Smooth muscle cell (in vitro differentiated cells): Measurements from ENCODE around the gene CORO6. TPM values are rescaled to one million over a fixed set of nuclear protein-coding genes. Genes with fewer than 3 reads are reported as not detected.

Source experiments
- DNase-seq: peaks from one replicate; lab custom pipeline; 2025; ENCODE audit not compliant: unreplicated experiment; lab: John Stamatoyannopoulos, UW
- H2AFZ ChIP-seq: fragments of 200-600 bp; sonication (generic); 2 replicates; pipeline ENCODE4 v1.6.0; 2016; ENCODE audit warnings: antibody characterized with exemption, low read depth, mild to moderate bottlenecking
- H3F3A ChIP-seq: fragments of 200-600 bp; sonication (generic); 2 replicates; pipeline ENCODE4 v1.6.0; 2017; ENCODE audit warnings: antibody characterized with exemption, low read depth
- H3K27ac ChIP-seq: fragments of 200-600 bp; sonication (generic); 2 replicates; pipeline ENCODE4 v1.5.1; 2016; ENCODE audit warnings: low read depth, mild to moderate bottlenecking
- H3K27me3 ChIP-seq: fragments of 200-600 bp; sonication (generic); 2 replicates; pipeline ENCODE4 v1.6.1; 2016; ENCODE audit warnings: low read depth, mild to moderate bottlenecking
- H3K36me3 ChIP-seq: fragments of 200-600 bp; sonication (generic); 2 replicates; pipeline ENCODE4 v1.5.1; 2016; ENCODE audit warnings: low read depth
- H3K4me1 ChIP-seq: fragments of 200-600 bp; sonication (generic); 2 replicates; pipeline ENCODE4 v1.5.1; 2016; ENCODE audit warnings: low read depth
- H3K4me2 ChIP-seq: fragments of 200-600 bp; sonication (generic); 2 replicates; pipeline ENCODE4 v1.6.0; 2016; ENCODE audit warnings: mild to moderate bottlenecking
- H3K4me3 ChIP-seq: fragments of 200-600 bp; sonication (generic); 2 replicates; pipeline ENCODE4 v1.5.1; 2016; ENCODE audit warnings: mild to moderate bottlenecking
- H3K79me2 ChIP-seq: fragments of 200-600 bp; sonication (generic); 2 replicates; pipeline ENCODE4 v1.6.0; 2016; ENCODE audit warnings: low read depth, mild to moderate bottlenecking
- H3K9ac ChIP-seq: fragments of 200-600 bp; sonication (generic); 2 replicates; pipeline ENCODE4 v1.6.0; 2016; ENCODE audit warnings: low read depth
- H3K9me3 ChIP-seq: fragments of 200-600 bp; sonication (generic); replicated peaks from 2 replicates; pipeline ENCODE4 v1.5.1; 2016; ENCODE audit warnings: low read depth
- H4K20me1 ChIP-seq: fragments of 200-600 bp; sonication (generic); 2 replicates; pipeline ENCODE4 v1.6.0; 2016; ENCODE audit warnings: low read depth
- CTCF ChIP-seq: fragments of 200-600 bp; sonication (generic); IDR thresholded peaks from 2 replicates; pipeline ENCODE4 v1.5.1; 2017; ENCODE audit warnings: borderline replicate concordance, mild to moderate bottlenecking, antibody characterized with exemption; ENCODE audit not compliant: insufficient read depth, poor library complexity, severe bottlenecking
- WGBS: methylation state at CpG from one replicate; pipeline ENCODE4 v1.1.7; 2016; ENCODE audit warnings: low lambda C conversion rate; 5-methylcytosine and 5-hydroxymethylcytosine counted together
- polyA plus RNA-seq: library from polyadenylated mRNA; unstranded; fragments of >200 nt; fragmentation: Nextera tagmentation; extraction: Ambion mirVana; gene quantifications from 2 replicates; pipeline ENCODE4 v1.2.1, GENCODE V29; 2016
- total RNA-seq: library from RNA; depleted of rRNA; stranded (reverse); fragments of >200 nt; gene quantifications from 2 replicates; pipeline ENCODE4 v1.2.3, GENCODE V29; 2014

CORO6 gene
- total and polyA plus RNA-seq, 2 experiments from 2014 or later = 2.4 TPM

DNA sequence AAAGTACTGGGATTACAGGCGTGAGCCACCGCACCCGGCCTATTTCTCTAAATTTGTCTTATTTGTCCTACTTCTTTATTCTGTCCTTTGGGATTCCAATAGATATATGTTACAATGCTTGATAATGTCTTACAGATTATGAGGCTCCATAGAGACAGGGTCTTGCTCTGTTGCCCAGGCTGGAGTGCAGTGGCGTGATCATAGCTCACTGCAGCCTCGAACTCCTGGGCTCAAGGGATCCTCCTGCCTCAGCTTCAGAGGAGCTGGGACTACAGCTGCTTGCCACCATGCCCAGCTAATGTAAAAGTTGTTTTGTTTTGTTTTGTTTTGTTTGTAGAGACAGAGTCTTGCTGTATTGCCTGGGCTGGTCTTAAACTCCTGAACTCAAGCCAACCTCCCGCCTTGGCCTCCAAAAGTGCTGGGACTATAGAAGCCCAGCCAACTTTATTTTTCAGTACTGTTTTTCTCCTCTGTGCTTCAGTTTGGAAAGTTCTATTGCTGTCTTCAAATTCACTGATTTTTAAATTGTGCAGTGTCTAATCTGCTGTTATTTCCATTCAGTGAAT, 19.5 kb downstream of the CORO6 start:
- no peak for TF ChIP-seq CTCF
- Histone ChIP-seq H3K27me3 (no peaks in the 10 kb centered on the region), H3K9ac (no peak overlapping the region), H4K20me1 (no peaks in the 10 kb centered on the region), H3K4me1 (no peaks in the 10 kb centered on the region), H3K4me2 (no peak overlapping the region), H3K36me3 (no peaks in the 10 kb centered on the region), H3K9me3 (no peaks in the 10 kb centered on the region), H3K4me3 (no peak overlapping the region), H3F3A (no peaks in the 10 kb centered on the region), H3K27ac (no peak overlapping the region), H3K79me2 (no peaks in the 10 kb centered on the region), H2AFZ (no peak overlapping the region)
- no peak for DNase-seq
- 97% methylated on average over 6 of the region's 6 CpGs for WGBS

DNA sequence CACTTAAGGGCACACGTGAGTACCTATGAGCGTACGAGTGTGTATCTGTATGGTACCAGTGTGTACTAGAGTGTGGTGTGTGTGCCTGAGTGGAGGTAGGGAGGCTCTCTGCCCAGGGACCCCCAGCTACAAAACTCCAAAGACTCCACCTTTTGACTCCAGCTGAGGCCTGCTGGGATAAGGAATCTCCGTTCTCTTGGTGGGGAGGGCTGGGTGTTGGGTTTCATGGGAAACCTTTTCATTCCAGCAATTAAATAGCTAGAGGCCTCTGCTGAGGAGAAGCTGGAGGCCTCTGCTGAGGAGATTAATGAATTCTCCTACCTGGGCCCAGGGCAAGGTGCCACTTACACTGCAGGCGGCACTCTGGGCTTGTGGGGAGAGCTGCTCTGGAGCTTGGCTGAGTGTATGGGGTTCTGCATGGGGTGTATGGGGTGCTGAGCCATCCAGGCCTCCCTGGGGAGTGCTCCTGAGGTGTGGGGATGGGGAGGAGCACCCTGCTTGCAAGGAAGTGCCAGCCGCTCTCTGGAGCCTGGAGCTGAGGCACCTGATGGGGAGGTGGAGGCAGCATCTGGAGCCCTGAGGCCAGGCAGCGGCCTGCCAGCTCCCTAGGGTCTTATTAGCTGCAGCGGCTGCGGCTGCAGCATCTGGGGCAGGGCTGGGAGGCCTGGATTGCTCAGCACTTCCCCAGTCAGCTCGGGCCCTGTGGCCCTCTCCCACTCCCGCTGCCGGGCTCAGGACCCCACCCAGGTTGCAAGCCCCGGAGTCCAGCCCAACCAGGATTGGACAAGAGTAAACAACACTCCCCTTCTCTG, 25.1 kb downstream of the CORO6 start:
- no peak for TF ChIP-seq CTCF
- H3K4me1 ChIP-seq = peaks cover 20% of the 10 kb centered on the region
- no peaks in the 10 kb centered on the region for H3K9me3 ChIP-seq
- no peak overlapping the region for H3K4me2 ChIP-seq
- no peak for DNase-seq
- no peak overlapping the region for H3K9ac ChIP-seq
- peaks cover 35% of the 10 kb centered on the region for H4K20me1 ChIP-seq
- H3F3A ChIP-seq = no peaks in the 10 kb centered on the region
- no peak overlapping the region for H3K27ac ChIP-seq
- H3K36me3 ChIP-seq = no peaks in the 10 kb centered on the region
- H3K79me2 ChIP-seq = no peaks in the 10 kb centered on the region
- H2AFZ ChIP-seq = no peak overlapping the region
- WGBS = 65% methylated on average over 13 of the region's 13 CpGs
- H3K4me3 ChIP-seq = no peak overlapping the region
- no peaks in the 10 kb centered on the region for H3K27me3 ChIP-seq

GRCh38 chr17:29596811-29597210, 25.9 kb downstream of the CORO6 start:
- Histone ChIP-seq H3K4me2 (no peak overlapping the region), H3K79me2 (no peaks in the 10 kb centered on the region), H3K27ac (no peak overlapping the region), H3F3A (no peaks in the 10 kb centered on the region), H3K4me3 (no peak overlapping the region), H3K4me1 (peaks cover 27% of the 10 kb centered on the region), H3K9me3 (no peaks in the 10 kb centered on the region), H3K36me3 (no peaks in the 10 kb centered on the region), H3K27me3 (no peaks in the 10 kb centered on the region), H4K20me1 (peaks cover 35% of the 10 kb centered on the region), H3K9ac (no peak overlapping the region), H2AFZ (no peak overlapping the region)
- TF ChIP-seq CTCF = no peak
- no peak for DNase-seq
- 80% methylated on average over 8 of the region's 9 CpGs for WGBS
